H9 (cell line): ENCODE measurements around the gene MAP1S. TPM values are rescaled to one million over a fixed set of nuclear protein-coding genes. Genes with fewer than 3 reads are reported as not detected.

Experiments used
- DNase-seq: peaks from one replicate; pipeline ENCODE4 v3.0.0-alpha.2; 2017
- H2AFZ ChIP-seq: one replicate; pipeline ENCODE4 v1.6.1; 2013; ENCODE audit warnings: mild to moderate bottlenecking, low read length, control low read depth, moderate library complexity
- H2AK5ac ChIP-seq: 2 replicates; pipeline ENCODE4 v1.6.1; 2013; ENCODE audit warnings: low read length, control low read depth, mixed read lengths; ENCODE audit not compliant: insufficient read length
- H2BK120ac ChIP-seq: one replicate; pipeline ENCODE4 v1.6.1; 2013; ENCODE audit warnings: low read depth, mild to moderate bottlenecking, low read length, control low read depth, inconsistent platforms; ENCODE audit not compliant: poor library complexity, severe bottlenecking
- H2BK12ac ChIP-seq: 2 replicates; pipeline ENCODE4 v1.6.1; 2013; ENCODE audit warnings: low read length, control low read depth, mixed read lengths, low read depth; ENCODE audit not compliant: insufficient read length
- H2BK15ac ChIP-seq: 2 replicates; pipeline ENCODE4 v1.6.1; 2013; ENCODE audit warnings: low read depth, low read length, control low read depth
- H2BK20ac ChIP-seq: one replicate; pipeline ENCODE4 v1.6.1; 2013; ENCODE audit warnings: low read depth, mild to moderate bottlenecking, low read length, control low read depth, inconsistent platforms; ENCODE audit not compliant: poor library complexity, severe bottlenecking
- H2BK5ac ChIP-seq: 2 replicates; pipeline ENCODE4 v1.6.1; 2013; ENCODE audit warnings: low read length, control low read depth, mixed read lengths; ENCODE audit not compliant: insufficient read length
- H3K14ac ChIP-seq: 2 replicates; pipeline ENCODE4 v1.6.1; 2013; ENCODE audit warnings: low read length, control low read depth; ENCODE audit not compliant: insufficient read depth
- H3K18ac ChIP-seq: 2 replicates; pipeline ENCODE4 v1.6.1; 2013; ENCODE audit warnings: low read depth, mild to moderate bottlenecking, mixed read lengths, low read length, control low read depth; ENCODE audit not compliant: insufficient read length
- H3K23ac ChIP-seq: 2 replicates; pipeline ENCODE4 v1.6.1; 2013; ENCODE audit warnings: low read length, control low read depth, mixed read lengths, low read depth; ENCODE audit not compliant: insufficient read length
- H3K23me2 ChIP-seq: 2 replicates; pipeline ENCODE4 v1.6.1; 2013; ENCODE audit warnings: low read depth, mild to moderate bottlenecking, mixed read lengths, low read length, control low read depth; ENCODE audit not compliant: insufficient read length, poor library complexity, severe bottlenecking
- H3K27ac ChIP-seq: 2 replicates; pipeline ENCODE4 v1.5.1; 2013; ENCODE audit warnings: low read length, control low read depth, mixed read lengths, low read depth; ENCODE audit not compliant: insufficient read length
- H3K27me3 ChIP-seq: 2 replicates; pipeline ENCODE4 v1.6.1; 2013; ENCODE audit warnings: low read length, control low read depth, inconsistent platforms; ENCODE audit not compliant: insufficient read depth
- H3K4ac ChIP-seq: 2 replicates; pipeline ENCODE4 v1.6.1; 2013; ENCODE audit warnings: low read depth, mild to moderate bottlenecking, control low read depth, inconsistent platforms, low read length, moderate library complexity
- H3K4me1 ChIP-seq: 2 replicates; pipeline ENCODE4 v1.6.1; 2013; ENCODE audit warnings: low read length, control low read depth, inconsistent platforms; ENCODE audit not compliant: insufficient read depth
- H3K4me2 ChIP-seq: 2 replicates; pipeline ENCODE4 v1.6.1; 2013; ENCODE audit warnings: low read length, control low read depth, mixed read lengths; ENCODE audit not compliant: insufficient read length, insufficient read depth
- H3K56ac ChIP-seq: 2 replicates; pipeline ENCODE4 v1.6.1; 2013; ENCODE audit warnings: low read depth, mild to moderate bottlenecking, mixed read lengths, low read length, control low read depth; ENCODE audit not compliant: insufficient read length
- H3K79me1 ChIP-seq: 2 replicates; pipeline ENCODE4 v1.6.1; 2013; ENCODE audit warnings: low read depth, mild to moderate bottlenecking, moderate library complexity, low read length, control low read depth, inconsistent platforms; ENCODE audit not compliant: insufficient read depth, poor library complexity, severe bottlenecking
- H3K79me2 ChIP-seq: 2 replicates; pipeline ENCODE4 v1.6.1; 2013; ENCODE audit warnings: low read length, control low read depth, inconsistent platforms; ENCODE audit not compliant: insufficient read depth
- H3K9ac ChIP-seq: 2 replicates; pipeline ENCODE4 v1.6.1; 2013; ENCODE audit warnings: low read length, control low read depth, mixed read lengths; ENCODE audit not compliant: insufficient read length; ENCODE audit errors: extremely low read depth
- H3K9me3 ChIP-seq: one replicate; pipeline ENCODE4 v1.6.1; 2013; ENCODE audit warnings: low read depth, low read length, inconsistent platforms; ENCODE audit not compliant: control insufficient read depth
- H3T11ph ChIP-seq: one replicate; pipeline ENCODE4 v1.6.1; 2013; ENCODE audit warnings: mild to moderate bottlenecking, low read length, control low read depth, inconsistent platforms
- H4K20me1 ChIP-seq: one replicate; pipeline ENCODE4 v1.6.1; 2013; ENCODE audit not compliant: control insufficient read depth, insufficient read length, insufficient read depth
- H4K5ac ChIP-seq: 2 replicates; pipeline ENCODE4 v1.6.1; 2013; ENCODE audit warnings: low read depth, mild to moderate bottlenecking, mixed read lengths, low read length, control low read depth; ENCODE audit not compliant: insufficient read length
- H4K8ac ChIP-seq: replicated peaks from 2 replicates; pipeline ENCODE4 v1.6.1; 2013; ENCODE audit warnings: low read length, control low read depth, mixed read lengths, low read depth; ENCODE audit not compliant: insufficient read length
- H4K91ac ChIP-seq: 2 replicates; pipeline ENCODE4 v1.6.1; 2013; ENCODE audit warnings: low read depth, mild to moderate bottlenecking, moderate library complexity, mixed read lengths, low read length, control low read depth; ENCODE audit not compliant: insufficient read length
- H3K27ac Mint-ChIP-seq, 3 experiments: 2 replicates in 2 of 3; 3 replicates in 1 of 3; pipeline ENCODE4 v1.8.0; 2020 to 2021; ENCODE audit warnings: mixed read lengths in 3 of 3, mild to moderate bottlenecking in 1 of 3, moderate library complexity in 1 of 3
- H3K27me3 Mint-ChIP-seq: 2 replicates; pipeline ENCODE4 v1.8.0; 2021; ENCODE audit warnings: low read depth, mild to moderate bottlenecking, moderate library complexity, mixed read lengths
- H3K36me3 Mint-ChIP-seq, 3 experiments: 2 replicates in 2 of 3; 3 replicates in 1 of 3; pipeline ENCODE4 v1.8.0; 2020 to 2021; ENCODE audit warnings: low read depth in 3 of 3, mixed read lengths in 3 of 3; ENCODE audit not compliant: insufficient read depth in 1 of 3
- H3K4me1 Mint-ChIP-seq, 2 experiments: 2 replicates each; pipeline ENCODE4 v1.8.0; 2020; ENCODE audit warnings: mixed read lengths in 2 of 2
- H3K4me3 Mint-ChIP-seq, 2 experiments: 2 replicates in 1 of 2; 3 replicates in 1 of 2; pipeline ENCODE4 v1.8.0; 2020 to 2021; ENCODE audit warnings: mild to moderate bottlenecking in 2 of 2, mixed read lengths in 2 of 2, moderate library complexity in 1 of 2
- H3K9me3 Mint-ChIP-seq, 2 experiments: 2 replicates in 1 of 2; 3 replicates in 1 of 2; pipeline ENCODE4 v1.8.0; 2020; ENCODE audit warnings: mild to moderate bottlenecking in 2 of 2, mixed read lengths in 2 of 2, moderate library complexity in 1 of 2
- CTCF ChIP-seq: fragments of 200-600 bp; sonication (generic); conservative IDR thresholded peaks from 3 replicates; pipeline ENCODE4 v1.8.0; 2021; ENCODE audit warnings: antibody characterized with exemption, mild to moderate bottlenecking
- WGBS: extraction: QIAGEN DNeasy Blood & Tissue Kit; methylation state at CpG from one replicate; pipeline ENCODE4 v1.1.7; 2013; ENCODE audit warnings: missing lambda C conversion rate, low lambda C conversion rate, mixed read lengths; ENCODE audit not compliant: insufficient read length; ENCODE audit errors: extremely low coverage; 5-methylcytosine and 5-hydroxymethylcytosine counted together
- total RNA-seq: library from RNA; stranded (reverse); gene quantifications from 2 replicates; pipeline ENCODE4 v1.2.1, GENCODE V29; 2021

Gene MAP1S
- total RNA-seq, 1 experiment from 2014 or later: 160 TPM

DNA sequence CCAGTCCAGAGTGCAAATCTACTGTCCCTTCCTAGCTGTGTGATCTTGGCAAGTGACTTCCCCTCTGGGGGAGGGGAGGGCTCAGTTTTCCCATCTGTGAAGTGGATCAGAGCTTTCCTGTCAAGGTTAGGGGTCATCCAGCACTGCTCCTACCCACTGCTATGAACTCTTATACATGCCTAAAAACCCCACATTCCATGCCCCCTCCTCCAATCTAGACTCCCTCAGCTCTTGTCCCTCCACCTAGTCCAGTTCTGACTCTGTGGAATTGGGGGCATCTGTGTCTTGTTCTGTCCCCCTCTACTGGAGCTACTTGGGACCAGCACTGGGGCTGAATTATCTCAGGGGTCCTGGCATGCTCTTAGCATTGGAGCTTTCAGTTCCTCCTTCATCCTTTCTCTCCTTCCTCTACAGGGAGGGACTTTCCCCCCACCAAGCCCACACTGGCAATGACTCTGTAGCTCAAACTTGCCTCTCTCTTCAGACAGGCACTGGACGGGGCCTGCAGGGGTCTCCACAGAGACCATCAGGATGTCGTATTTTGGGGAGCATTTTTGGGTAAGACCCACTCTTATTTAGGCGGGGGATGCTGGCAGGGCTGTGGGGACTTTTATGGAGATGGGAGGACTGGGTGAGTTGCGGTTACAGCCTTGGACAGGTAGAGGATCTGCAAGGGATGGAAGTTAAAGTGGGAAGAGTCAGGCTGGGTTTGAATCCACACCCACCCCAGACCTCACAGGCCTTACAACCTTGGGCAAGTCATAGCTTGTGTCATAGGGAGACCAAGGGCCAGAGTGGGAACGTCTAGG is 35.6 kb downstream of the MAP1S start:
- no peak overlapping the region for H2BK5ac ChIP-seq
- H2AK5ac ChIP-seq: no peak overlapping the region
- no peak overlapping the region for H3K9ac ChIP-seq
- H3K23me2 ChIP-seq: no peaks in the 10 kb centered on the region
- no peak overlapping the region for H3K14ac ChIP-seq
- Mint-ChIP-seq H3K4me3 (peak overlapping the region in 1 of 2 experiments; percentile 35; a peak in 2 of 5 replicates), H3K4me1 (peaks cover 8 to 31% of the 10 kb centered on the region in 2 experiments), H3K36me3 (peaks cover 0 to 5% (median 4%) of the 10 kb centered on the region in 3 experiments; a peak in 5 of 7 replicates), H3K9me3 (no peaks in the 10 kb centered on the region), H3K27me3 (no peaks in the 10 kb centered on the region; the same call in 1 of the 2 replicates), H3K27ac (no peak overlapping the region; a peak in 1 of 7 replicates)
- H3K27me3 ChIP-seq: no peaks in the 10 kb centered on the region
- DNase-seq: no peak
- no peak overlapping the region for H2AFZ ChIP-seq
- H3K4me2 ChIP-seq: no peak overlapping the region
- no peak for TF ChIP-seq CTCF
- H3K18ac ChIP-seq: no peak overlapping the region
- H3K79me2 ChIP-seq: no peaks in the 10 kb centered on the region; the same call in 1 of the 2 replicates
- no peak overlapping the region for H3K4ac ChIP-seq
- H2BK15ac ChIP-seq: no peak overlapping the region
- H4K5ac ChIP-seq: no peak overlapping the region
- no peak overlapping the region for H3T11ph ChIP-seq
- H4K8ac ChIP-seq: no peak overlapping the region
- no peak overlapping the region for H2BK12ac ChIP-seq
- no peaks in the 10 kb centered on the region for H3K4me1 ChIP-seq
- H3K9me3 ChIP-seq: no peaks in the 10 kb centered on the region
- H3K23ac ChIP-seq: no peak overlapping the region
- H3K56ac ChIP-seq: no peak overlapping the region
- no peak overlapping the region for H4K91ac ChIP-seq
- no peaks in the 10 kb centered on the region for H3K79me1 ChIP-seq
- WGBS: no CpG with 5 or more reads among the region's 5 CpGs
- no peak overlapping the region for H3K27ac ChIP-seq
- no peak overlapping the region for H2BK20ac ChIP-seq
- H2BK120ac ChIP-seq: no peak overlapping the region
- H4K20me1 ChIP-seq: no peaks in the 10 kb centered on the region
